ENCODE measurements around the gene GRK5.

The GRK5 gene

DNA sequence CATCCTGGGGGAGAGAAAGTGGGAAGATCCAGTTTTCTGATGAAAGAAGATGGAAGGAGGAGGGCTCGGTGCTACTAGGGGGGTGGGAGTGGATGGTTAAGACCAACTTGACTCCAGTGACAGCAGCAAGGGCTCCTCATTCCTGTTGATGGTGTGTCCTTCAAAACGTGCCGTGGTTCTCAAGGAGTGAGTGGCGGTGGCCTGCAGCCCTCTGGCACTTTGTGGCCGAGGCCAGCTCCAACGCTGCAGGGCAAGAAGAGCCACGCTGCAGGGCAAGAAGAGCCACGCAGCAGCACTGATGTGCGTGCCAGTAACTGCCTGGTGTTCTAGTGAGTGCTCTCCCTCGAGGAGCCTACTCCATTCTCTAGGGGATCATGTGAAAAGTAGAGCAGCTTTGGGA lies 72.1 kb downstream of the GRK5 start:
- no peak for DNase-seq

DNA sequence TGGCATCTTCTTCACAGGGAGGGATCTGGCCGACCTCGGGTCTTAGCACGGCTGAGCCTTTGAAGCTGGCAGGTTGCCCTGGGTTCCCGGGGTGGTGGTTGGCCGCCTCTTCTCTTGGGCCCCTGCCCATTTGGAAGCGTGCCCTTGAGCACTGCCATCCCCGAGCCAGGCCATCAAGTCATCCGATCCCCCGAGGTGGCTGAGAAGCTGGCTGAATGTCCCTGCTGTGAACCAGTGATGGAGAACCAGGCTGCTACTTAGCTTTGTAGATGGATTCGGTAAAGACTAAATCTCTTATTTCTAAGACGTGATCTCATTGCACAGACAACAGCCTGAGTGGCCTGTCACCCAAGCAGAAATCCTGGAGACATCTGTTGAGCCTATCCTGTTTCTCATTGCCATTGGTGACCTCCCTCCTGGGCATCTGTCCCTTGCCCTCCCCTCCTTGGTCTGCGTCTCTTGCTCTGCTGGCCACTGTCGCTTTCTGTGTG lies 74.3 kb downstream of the GRK5 start:
- peak; percentile 40 to 89 for DNase-seq

GRCh38 chr10:119282446-119282845 lies 75.1 kb downstream of the GRK5 start:
- DNase-seq, result no peak

GRCh38 chr10:119283387-119283786 lies 76.0 kb downstream of the GRK5 start:
- no peak for DNase-seq

DNA sequence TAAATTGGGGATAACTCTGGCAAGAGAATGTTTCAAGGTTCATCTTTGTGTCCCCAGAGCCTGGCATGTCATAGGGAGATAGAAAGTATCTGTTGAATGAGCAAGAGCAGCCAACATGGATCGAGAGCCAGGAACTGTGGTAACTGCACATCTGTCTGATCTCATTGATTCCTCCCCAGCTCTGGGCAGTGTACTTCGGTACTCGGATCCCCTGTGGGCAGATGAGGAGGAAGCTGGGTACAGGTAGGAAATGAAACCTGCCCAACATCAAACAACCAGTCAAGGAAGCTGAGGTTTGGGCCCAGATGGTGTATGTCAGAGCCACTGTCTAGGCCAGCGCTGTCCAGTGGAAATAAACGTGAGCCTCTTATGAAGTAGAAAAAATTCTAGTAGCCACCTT lies 76.4 kb downstream of the GRK5 start:
- DNase-seq, result no peak

- DNase-seq, result no peak
Measured at GRCh38 chr10:119284679-119285096, 77.3 kb downstream of the GRK5 start.

DNA sequence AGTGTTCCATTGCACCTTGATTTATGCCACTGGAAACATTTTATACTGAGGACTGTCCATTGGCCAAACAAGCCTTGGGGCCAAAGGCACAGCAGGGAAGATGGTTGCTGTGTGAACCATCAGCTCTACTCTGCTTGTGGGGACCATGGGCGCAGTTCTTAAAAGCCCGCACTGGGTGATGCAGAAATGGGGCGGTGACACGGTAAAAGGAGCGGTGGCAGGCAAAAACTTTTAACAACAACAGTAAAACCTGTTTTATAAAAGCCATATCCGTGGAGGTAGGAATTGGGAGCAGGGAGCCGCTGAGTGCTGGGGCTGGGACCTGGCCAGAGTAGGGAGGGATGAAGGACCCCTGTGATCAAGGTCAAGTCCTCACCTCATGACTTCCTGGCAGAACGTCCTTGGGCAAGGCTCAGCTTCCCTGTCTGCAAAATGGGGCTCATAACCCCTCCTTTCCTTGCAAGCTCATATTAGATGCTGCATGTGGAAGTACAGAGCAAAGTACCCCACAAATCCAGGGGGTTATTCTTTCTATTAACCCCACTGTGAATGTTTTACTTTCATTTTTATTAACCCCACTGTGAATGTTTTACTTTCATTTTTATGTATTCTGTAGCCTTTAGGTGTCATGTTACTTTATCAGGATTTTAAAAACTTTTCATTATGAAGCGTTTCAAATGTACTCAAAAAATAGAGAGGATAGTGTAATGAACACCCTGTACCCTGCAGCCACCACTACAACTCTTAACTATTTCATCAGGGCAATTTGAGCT lies 78.3 kb downstream of the GRK5 start:
- DNase-seq, result no peak

DNA sequence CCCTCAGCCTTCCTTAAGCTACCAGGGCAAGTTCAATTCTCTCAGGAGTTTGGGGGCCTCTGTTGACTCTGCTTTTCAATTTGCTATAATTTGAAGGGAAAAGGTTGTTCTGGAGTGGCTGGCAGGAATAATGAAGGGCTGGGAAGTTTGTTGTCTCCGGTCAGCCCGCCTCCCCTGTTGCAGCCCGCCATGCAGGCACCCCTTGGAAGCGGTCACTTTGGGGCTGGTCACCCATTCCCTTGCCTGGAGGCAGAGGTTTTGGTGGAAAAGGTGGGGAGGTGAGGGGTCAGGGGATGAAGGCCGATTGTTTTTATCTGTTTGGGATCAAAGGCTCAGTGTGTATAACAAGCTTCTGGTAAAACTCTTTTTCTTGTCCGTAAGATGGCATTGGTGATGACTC lies 79.1 kb downstream of the GRK5 start:
- no peak for DNase-seq

DNA sequence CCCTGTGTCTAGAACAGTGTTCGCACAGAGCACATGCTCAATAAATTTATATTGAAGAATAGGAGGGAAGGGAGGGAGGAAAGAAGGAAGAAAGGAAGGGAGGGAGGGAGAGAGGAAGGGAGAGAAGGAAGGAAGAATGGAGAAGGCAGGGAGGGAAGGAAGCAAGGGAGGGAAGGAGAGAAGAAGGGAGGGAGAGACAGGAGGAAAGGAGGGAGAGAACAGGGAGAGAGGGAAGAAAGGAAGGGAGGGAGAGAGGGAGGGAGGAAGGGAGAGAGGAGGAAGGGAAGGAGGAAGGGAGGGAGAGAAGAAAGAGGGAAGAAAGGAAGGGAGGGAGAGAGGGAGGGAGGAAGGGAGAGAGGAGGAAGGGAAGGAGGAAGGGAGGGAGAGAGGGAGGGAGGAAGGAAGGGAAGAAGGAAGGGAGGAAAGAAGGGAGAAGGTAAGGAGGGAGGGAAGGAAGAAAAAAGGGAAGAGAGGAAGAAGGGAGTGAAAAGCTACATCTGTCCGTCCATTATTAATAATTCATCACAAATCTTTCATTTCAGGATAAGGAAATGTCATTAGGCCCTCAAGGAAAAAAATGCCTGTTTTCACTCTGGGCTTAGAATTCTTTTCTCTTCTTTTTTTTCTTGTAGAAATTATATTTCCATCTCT lies 79.7 kb downstream of the GRK5 start:
- DNase-seq, result no peak

GRCh38 chr10:119288574-119289001 lies 81.2 kb downstream of the GRK5 start:
- DNase-seq, result no peak

- no peak for DNase-seq
Measured at GRCh38 chr10:119289227-119289920, 82.0 kb downstream of the GRK5 start.

- DNase-seq, result no peak
Measured at GRCh38 chr10:119290301-119291048, 83.1 kb downstream of the GRK5 start.

DNA sequence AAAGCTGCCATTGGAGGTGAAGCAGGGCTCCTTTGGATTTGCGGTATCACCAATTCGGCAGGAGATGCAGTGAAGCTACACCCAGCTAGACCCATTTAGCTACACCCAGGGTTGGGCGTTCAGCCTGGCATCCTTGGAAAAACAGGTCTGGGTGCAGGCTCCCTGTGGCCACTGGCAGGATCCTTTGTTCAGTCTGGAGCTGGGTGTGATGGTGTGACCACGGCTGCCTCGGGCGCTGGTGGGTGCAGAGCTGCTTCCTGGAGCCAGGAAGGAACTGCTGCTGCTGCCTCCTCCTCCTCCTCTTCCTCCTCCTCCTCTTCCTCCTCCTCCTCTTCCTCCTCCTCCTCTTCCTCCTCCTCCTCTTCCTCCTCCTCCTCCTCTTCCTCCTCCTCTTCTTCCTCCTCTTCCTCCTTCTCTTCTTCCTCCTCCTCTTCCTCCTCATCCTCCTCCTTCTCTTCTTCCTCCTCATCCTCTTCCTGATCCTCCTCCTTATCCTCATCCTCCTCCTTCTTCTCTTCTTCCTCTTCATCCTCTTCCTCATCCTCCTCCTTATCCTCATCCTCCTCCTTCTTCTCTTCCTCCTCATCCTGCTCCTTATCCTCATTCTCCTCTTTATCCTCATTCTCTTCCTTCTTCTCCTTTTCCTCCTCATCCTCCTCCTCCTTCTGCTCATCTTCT lies 84.0 kb downstream of the GRK5 start:
- no peak for DNase-seq

- DNase-seq, result no peak
Measured at GRCh38 chr10:119292968-119293760, 85.8 kb downstream of the GRK5 start.

GRCh38 chr10:119296703-119297102 lies 89.3 kb downstream of the GRK5 start:
- no peak for DNase-seq

DNA sequence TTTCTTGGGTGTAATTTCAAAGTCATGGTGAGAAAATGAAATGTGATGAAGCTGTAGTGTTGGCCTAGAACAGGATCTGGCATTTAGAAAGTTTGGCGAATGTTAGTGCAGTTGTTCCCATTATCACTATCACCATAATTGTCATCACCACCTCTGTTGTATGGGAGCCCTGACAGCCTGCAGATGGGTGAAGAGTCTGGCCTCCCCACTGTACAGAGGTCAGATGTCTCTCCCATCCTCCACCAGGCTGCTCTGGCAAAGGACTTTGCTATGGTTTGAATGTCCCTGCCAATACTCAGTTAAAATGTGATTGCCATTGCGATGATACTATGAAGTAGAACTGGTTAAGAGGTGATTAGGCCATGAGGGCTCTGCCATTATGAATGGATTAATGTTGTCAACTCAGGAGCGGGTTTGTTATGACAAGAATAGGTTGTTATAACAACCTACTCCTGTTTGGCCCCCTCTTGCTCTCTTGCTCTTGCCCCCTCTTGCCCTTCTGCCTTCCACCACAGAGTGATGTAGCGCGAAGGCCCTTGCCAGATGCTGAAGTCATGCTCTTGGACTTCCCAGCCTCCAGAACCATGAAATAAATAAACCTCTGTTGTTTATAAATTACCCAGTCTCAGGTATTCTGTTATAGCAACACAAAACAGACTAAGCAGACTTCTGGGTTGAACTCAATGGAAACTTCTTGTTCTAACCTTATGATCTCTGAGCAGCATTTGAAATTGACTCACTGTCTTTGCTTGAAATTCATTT lies 90.0 kb downstream of the GRK5 start:
- DNase-seq, result no peak

- DNase-seq, result no peak
Measured at GRCh38 chr10:119298810-119299209, 91.4 kb downstream of the GRK5 start.

DNA sequence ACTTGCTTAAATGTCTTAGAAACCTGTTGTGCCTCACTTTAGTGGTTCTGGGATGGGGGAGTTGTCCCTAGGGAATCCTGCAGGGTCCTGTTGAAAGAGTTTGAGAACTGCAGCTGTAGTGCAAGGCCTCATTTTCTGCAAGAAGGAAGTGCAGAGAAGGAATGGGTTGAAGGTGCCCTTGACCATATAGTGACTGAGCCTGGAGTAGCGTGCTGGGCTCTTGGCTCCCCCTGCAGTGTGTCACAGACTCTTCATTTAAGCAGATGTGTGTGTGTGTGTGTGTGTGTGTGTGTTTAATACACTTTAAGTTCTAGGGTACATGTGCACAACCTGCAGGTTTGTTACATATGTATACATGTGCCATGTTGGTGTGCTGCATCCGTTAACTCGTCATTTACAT lies 92.2 kb downstream of the GRK5 start:
- DNase-seq, result no peak

DNA sequence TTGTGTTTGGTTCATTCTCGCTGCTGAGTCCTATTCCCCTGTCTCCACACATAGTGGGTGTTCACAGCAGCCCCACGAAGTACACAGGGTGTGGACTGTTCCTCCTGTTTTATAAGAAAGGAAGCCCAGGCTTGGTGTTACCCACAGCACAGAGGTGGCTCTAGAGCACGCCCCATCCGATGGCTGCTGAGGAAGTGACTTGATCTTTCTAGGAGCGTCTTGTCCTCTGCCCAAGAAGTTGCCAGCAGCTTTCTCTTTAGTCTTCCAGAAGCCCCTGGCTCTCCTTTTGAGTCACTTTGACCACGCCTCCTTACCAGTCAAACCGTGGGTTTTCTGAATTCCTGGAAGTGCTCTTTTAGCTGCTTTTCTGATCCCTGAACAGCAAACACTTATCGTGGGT lies 94.0 kb downstream of the GRK5 start:
- DNase-seq, result no peak

DNA sequence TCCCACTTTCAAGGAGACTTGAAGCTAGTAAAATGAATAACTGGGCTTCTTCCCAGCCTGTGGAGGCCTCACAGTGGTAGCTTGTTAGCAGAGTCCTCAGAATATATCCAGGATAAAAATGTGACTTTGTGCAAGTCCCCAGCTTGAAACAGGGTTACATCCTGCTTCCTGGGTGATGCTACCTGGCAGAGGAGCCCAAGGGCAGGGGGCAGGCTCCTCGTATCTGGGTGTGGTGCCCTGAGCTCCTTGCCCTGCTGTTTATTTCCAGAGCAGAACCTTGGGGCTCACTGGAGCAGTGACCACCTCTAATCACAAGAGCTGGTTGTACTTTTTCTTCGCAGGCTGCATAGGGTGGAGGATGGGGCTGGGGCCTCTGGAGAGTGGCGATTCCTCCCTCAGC lies 94.8 kb downstream of the GRK5 start:
- DNase-seq, result no peak

All from NCI-H446 (cell line).